Breast epithelium (tissue), 4 donors: ENCODE results near the gene CNKSR3. TPM values are rescaled to one million over a fixed set of nuclear protein-coding genes. Genes with fewer than 3 reads are reported as not detected.

ENCODE experiments used
- DNase-seq, 2 donors: peaks; one replicate each; pipeline ENCODE4 v3.0.0-alpha.2; 2019; ENCODE audit warnings: low spot score in 2 of 2
- H3K27ac ChIP-seq, 2 donors: fragments of 200-600 bp; sonication (generic) in 1 of 2; one replicate each; pipeline ENCODE4 v1.5.1; 2016 to 2019; ENCODE audit warnings: mild to moderate bottlenecking in 1 of 2
- H3K27me3 ChIP-seq, 2 donors: fragments of 200-600 bp; sonication (generic) in 1 of 2; one replicate each; pipeline versions ENCODE4 v1.5.1 to v1.6.0; 2017 to 2019; ENCODE audit warnings: control low read depth in 1 of 2, mild to moderate bottlenecking in 1 of 2
- H3K36me3 ChIP-seq: fragments of 200-600 bp; one replicate; pipeline ENCODE4 v1.5.1; 2019
- H3K4me1 ChIP-seq, 2 donors: fragments of 200-600 bp; sonication (generic); one replicate each; pipeline ENCODE4 v1.5.1; 2016 to 2019; ENCODE audit warnings: control low read depth in 1 of 2
- H3K4me3 ChIP-seq, 3 donors: fragments of 200-600 bp; sonication (generic); 1 replicate in 2 of 3; 2 replicates in 1 of 3; pipeline ENCODE4 v1.5.1; 2016 to 2019; ENCODE audit warnings: mild to moderate bottlenecking in 3 of 3, moderate library complexity in 2 of 3
- H3K9me3 ChIP-seq, 2 donors: fragments of 200-600 bp; sonication (generic) in 1 of 2; one replicate each; pipeline ENCODE4 v1.5.1; 2016 to 2019; ENCODE audit warnings: control low read depth in 1 of 2
- CTCF ChIP-seq, 3 donors: fragments of 450-650 bp; IDR thresholded peaks; one replicate each; pipeline ENCODE4 v1.5.1; 2016 to 2017; ENCODE audit warnings: antibody characterized with exemption in 3 of 3, mild to moderate bottlenecking in 3 of 3, moderate library complexity in 3 of 3
- POLR2A ChIP-seq: fragments of 450-650 bp; IDR thresholded peaks from one replicate; pipeline ENCODE4 v1.6.1; 2016; ENCODE audit warnings: antibody characterized with exemption, mild to moderate bottlenecking, moderate library complexity
- POLR2AphosphoS5 ChIP-seq, 3 donors: sonication (generic); formaldehyde crosslinking; IDR thresholded peaks; one replicate each; pipeline ENCODE4 v1.6.1; 2017; ENCODE audit warnings: antibody characterized with exemption in 3 of 3
- intact Hi-C: fragments of 100-400 bp; cut with DNase I; formaldehyde crosslinking; loops from one replicate; pipeline ENCODE4 v1.15.1; 2023; ENCODE audit warnings: low total_unique reads
- total RNA-seq, 3 donors: library from RNA; depleted of rRNA; stranded (reverse); fragments of >200 nt; gene quantifications; one replicate each; pipeline ENCODE4 v1.1.0, GENCODE V29; 2016

The CNKSR3 gene
- total RNA-seq, 3 donors from 2014 or later: 2.1 to 8.6 (median 5.2) TPM

- no peak for DNase-seq
- Histone ChIP-seq H3K9me3 (peaks cover 0 to 3% of the 10 kb centered on the region in 2 donors), H3K27me3 (no peaks in the 10 kb centered on the region), H3K27ac (no peak overlapping the region), H3K36me3 (no peaks in the 10 kb centered on the region), H3K4me3 (no peak overlapping the region), H3K4me1 (no peaks in the 10 kb centered on the region)
- TF ChIP-seq CTCF (IDR thresholded peaks at IDR 0.05) (no peak), POLR2A (no peak), POLR2AphosphoS5 (IDR thresholded peaks at IDR 0.05) (no peak)
- intact Hi-C loops: no loop called here
These were observed 132.8 kb downstream of the CNKSR3 start for GRCh38 chr6:154377726-154378125.

GRCh38 chr6:154373971-154374370, 136.5 kb downstream of the CNKSR3 start:
- intact Hi-C loops: no loop called here

GRCh38 chr6:154371281-154371680, 139.2 kb downstream of the CNKSR3 start:
- Histone ChIP-seq H3K4me3 (no peak overlapping the region), H3K27me3 (no peaks in the 10 kb centered on the region)

More at GRCh38 chr6:154373971-154374370, 136.5 kb downstream of the CNKSR3 start:
- no peaks in the 10 kb centered on the region for H3K36me3 ChIP-seq
- DNase-seq: no peak
- no peak overlapping the region for H3K27ac ChIP-seq
- H3K4me1 ChIP-seq: no peaks in the 10 kb centered on the region
- H3K27me3 ChIP-seq: no peaks in the 10 kb centered on the region
- TF ChIP-seq CTCF (IDR thresholded peaks at IDR 0.05) (no peak), POLR2AphosphoS5 (IDR thresholded peaks at IDR 0.05) (no peak), POLR2A (no peak)
- peaks cover 0 to 3% of the 10 kb centered on the region in 2 donors for H3K9me3 ChIP-seq
- no peak overlapping the region for H3K4me3 ChIP-seq

GRCh38 chr6:154370545-154370944, 139.9 kb downstream of the CNKSR3 start:
- Histone ChIP-seq H3K27me3 (no peaks in the 10 kb centered on the region), H3K27ac (no peak overlapping the region), H3K4me1 (no peaks in the 10 kb centered on the region), H3K36me3 (no peaks in the 10 kb centered on the region), H3K9me3 (peaks cover 0 to 3% of the 10 kb centered on the region in 2 donors), H3K4me3 (no peak overlapping the region)
- peak in 1 of 3 donors; percentile 22 for TF ChIP-seq CTCF (IDR thresholded peaks at IDR 0.05)
- no peak for TF ChIP-seq POLR2A
- no peak for TF ChIP-seq POLR2AphosphoS5 (IDR thresholded peaks at IDR 0.05)
- no peak for DNase-seq
- intact Hi-C loops: no loop called here

More at GRCh38 chr6:154371281-154371680, 139.2 kb downstream of the CNKSR3 start:
- H3K36me3 ChIP-seq: no peaks in the 10 kb centered on the region
- intact Hi-C loops: no loop called here
- H3K27ac ChIP-seq: no peak overlapping the region
- H3K9me3 ChIP-seq: peaks cover 0 to 3% of the 10 kb centered on the region in 2 donors
- no peak for TF ChIP-seq CTCF (IDR thresholded peaks at IDR 0.05)
- TF ChIP-seq POLR2AphosphoS5 (IDR thresholded peaks at IDR 0.05): no peak
- no peak for TF ChIP-seq POLR2A
- no peaks in the 10 kb centered on the region for H3K4me1 ChIP-seq
- no peak for DNase-seq

- intact Hi-C loops: no loop called here
- no peaks in the 10 kb centered on the region for H3K27me3 ChIP-seq
- no peak for DNase-seq
- no peak overlapping the region for H3K4me3 ChIP-seq
- no peaks in the 10 kb centered on the region for H3K36me3 ChIP-seq
- TF ChIP-seq CTCF (IDR thresholded peaks at IDR 0.05) (no peak), POLR2AphosphoS5 (IDR thresholded peaks at IDR 0.05) (no peak), POLR2A (no peak)
- H3K9me3 ChIP-seq: no peaks in the 10 kb centered on the region
- no peak overlapping the region for H3K27ac ChIP-seq
- no peaks in the 10 kb centered on the region for H3K4me1 ChIP-seq
These were observed 142.4 kb downstream of the CNKSR3 start for GRCh38 chr6:154367839-154368695.
